GM12801 (cell line): ENCODE measurements around the gene SYNPO2.

Experiments used
- CTCF ChIP-seq: IDR thresholded peaks from one replicate; pipeline ENCODE4 v1.5.1; 2011; ENCODE audit warnings: control low read depth; ENCODE audit not compliant: insufficient read length; ENCODE audit errors: extremely low read depth

Gene SYNPO2

GRCh38 chr4:118950224-118950623 lies 61.6 kb downstream of the SYNPO2 start:
- no peak for TF ChIP-seq CTCF

- TF ChIP-seq CTCF: no peak
These were observed 62.4 kb downstream of the SYNPO2 start for GRCh38 chr4:118950929-118951570.

- no peak for TF ChIP-seq CTCF
These were observed 64.6 kb downstream of the SYNPO2 start for GRCh38 chr4:118953276-118953675.

- no peak for TF ChIP-seq CTCF
These were observed 65.6 kb downstream of the SYNPO2 start for GRCh38 chr4:118954246-118954645.

- no peak for TF ChIP-seq CTCF
These were observed 66.9 kb downstream of the SYNPO2 start for GRCh38 chr4:118955515-118955914.

- no peak for TF ChIP-seq CTCF
These were observed 69.2 kb downstream of the SYNPO2 start for GRCh38 chr4:118957722-118958445.

GRCh38 chr4:118962540-118962939 lies 73.9 kb downstream of the SYNPO2 start:
- TF ChIP-seq CTCF: no peak
